ENCODE data around the gene TRIM24. TPM values are rescaled to one million over a fixed set of nuclear protein-coding genes. Genes with fewer than 3 reads are reported as not detected.

Gene TRIM24
- total and polyA plus RNA-seq, 2 of the 13 experiments (the other 11 are each of a cell fraction or from before 2014, with no cell fraction given), result 100 to 106 TPM

GRCh38 chr7:138459413-138460175 is 465 bp upstream of the TRIM24 start (continued):
- TF ChIP-seq ZNF720 (CRISPR knock-in tag; IDR thresholded peaks at IDR 0.05) (no peak), PLRG1 (conservative IDR thresholded peaks at IDR 0.05) (no peak), GLI4 (CRISPR knock-in tag; IDR thresholded peaks at IDR 0.05; ENCODE audit: borderline replicate concordance) (no peak), MED1 (CRISPR knock-in tag; IDR thresholded peaks at IDR 0.05) (0 out of 2 replicates have a peak, but pooled peaks have one; percentile 22), TCF12 (IDR thresholded peaks at IDR 0.05) (no peak), TCF12 (CRISPR knock-in tag; IDR thresholded peaks at IDR 0.05) (no peak), PTBP1 (IDR thresholded peaks at IDR 0.05; ENCODE audit: low read depth, low read length, poor library complexity, severe bottlenecking) (no peak), ZNF543 (CRISPR knock-in tag; IDR thresholded peaks at IDR 0.05) (no peak), RELA (CRISPR knock-in tag; IDR thresholded peaks at IDR 0.05) (no peak), BCL3 (CRISPR knock-in tag; IDR thresholded peaks at IDR 0.05) (no peak), ZNF33B (CRISPR knock-in tag; IDR thresholded peaks at IDR 0.05) (no peak), ZNF317 (CRISPR knock-in tag; IDR thresholded peaks at IDR 0.05) (0 out of 2 replicates have a peak, but pooled peaks have one; percentile 32), RXRA (CRISPR knock-in tag; IDR thresholded peaks at IDR 0.05) (no peak), ZNF350 (CRISPR knock-in tag; IDR thresholded peaks at IDR 0.05; ENCODE audit: borderline replicate concordance, low read depth) (0 out of 2 replicates have a peak, but pooled peaks have one; percentile 16), ZBTB26 (CRISPR knock-in tag; IDR thresholded peaks at IDR 0.05; ENCODE audit: borderline replicate concordance) (no peak), ZNF558 (CRISPR knock-in tag; IDR thresholded peaks at IDR 0.05; ENCODE audit: borderline replicate concordance) (no peak), PAF1 (CRISPR knock-in tag; IDR thresholded peaks at IDR 0.05) (no peak), ZNF770 (CRISPR knock-in tag; IDR thresholded peaks at IDR 0.05) (no peak), KDM5B (CRISPR knock-in tag; IDR thresholded peaks at IDR 0.05; ENCODE audit: borderline replicate concordance) (no peak), RBFOX2 (IDR thresholded peaks at IDR 0.05; ENCODE audit: low read depth, low read length) (peak; percentile 64; the same call in 1 of the 2 replicates), STAT5B (CRISPR knock-in tag; IDR thresholded peaks at IDR 0.05) (no peak), SIX1 (CRISPR knock-in tag; IDR thresholded peaks at IDR 0.05; ENCODE audit: borderline replicate concordance) (0 out of 2 replicates have a peak, but pooled peaks have one; percentile 38), HNF4A (CRISPR knock-in tag; IDR thresholded peaks at IDR 0.05) (no peak), ZMYM4 (CRISPR knock-in tag; IDR thresholded peaks at IDR 0.05) (peak; percentile 81), NR2F6 (IDR thresholded peaks at IDR 0.05) (no peak), NR2F6 (CRISPR knock-in tag; IDR thresholded peaks at IDR 0.05) (no peak), REPIN1 (CRISPR knock-in tag; IDR thresholded peaks at IDR 0.05; ENCODE audit: borderline replicate concordance, low read depth) (no peak), RORA (CRISPR knock-in tag; IDR thresholded peaks at IDR 0.05) (no peak), ZNF136 (CRISPR knock-in tag; IDR thresholded peaks at IDR 0.05; ENCODE audit: low read depth) (no peak)
